GM19324 (cell line): ENCODE results near the gene CLDN3.
A peak's percentile ranks its signal among the peaks of the same experiment; 100 is the strongest.

Source experiments
- ATAC-seq: cut with Tn5 transposase; IDR thresholded peaks from one replicate; pipeline ENCODE4 v1.9.1; 2021; ENCODE audit warnings: mild to moderate bottlenecking, moderate library complexity; ENCODE audit not compliant: unreplicated experiment, low FRiP score

CLDN3 gene

GRCh38 chr7:73773700-73774517 is 3.8 kb upstream of the CLDN3 start:
- no peak for ATAC-seq

DNA sequence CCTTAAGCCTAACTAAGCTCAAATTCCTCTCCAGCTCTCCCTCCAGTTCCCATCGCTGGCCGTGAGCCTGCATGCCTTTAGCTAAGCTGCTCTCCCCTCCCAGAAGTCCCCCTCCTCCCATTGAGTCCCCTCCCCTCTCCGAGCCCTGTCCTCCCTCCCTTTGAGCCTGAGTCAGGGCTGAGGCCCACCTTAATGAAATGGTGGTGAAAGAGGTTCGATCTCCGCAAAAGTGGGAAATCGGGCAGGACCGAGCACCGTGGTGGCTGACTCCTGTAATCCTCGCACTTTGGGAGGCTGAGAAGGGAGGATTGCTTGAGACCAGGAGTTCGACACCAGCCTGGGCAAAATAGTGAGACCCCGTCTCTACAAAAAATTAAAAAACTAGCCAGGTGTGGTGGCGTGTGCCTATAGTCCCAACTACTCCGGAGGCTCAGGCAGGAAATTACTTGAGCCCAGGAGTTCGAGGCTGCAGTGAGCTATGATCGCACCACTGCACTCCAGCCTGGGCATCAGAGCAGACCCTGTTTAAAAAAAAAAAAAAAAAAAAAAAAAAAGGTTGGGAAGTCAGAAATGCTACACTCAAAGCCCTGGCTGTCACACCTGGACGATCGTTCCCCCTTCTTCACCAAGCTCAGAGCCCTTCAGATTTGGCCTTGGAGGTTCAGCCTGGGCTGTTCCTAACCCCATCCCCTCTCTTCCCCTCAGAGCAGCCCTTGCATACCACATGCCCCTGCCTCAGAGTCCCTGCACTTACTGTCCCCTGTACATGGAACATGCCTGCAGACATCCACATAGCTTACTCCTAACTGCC is 995 bp upstream of the CLDN3 start:
- ATAC-seq, result no peak

DNA sequence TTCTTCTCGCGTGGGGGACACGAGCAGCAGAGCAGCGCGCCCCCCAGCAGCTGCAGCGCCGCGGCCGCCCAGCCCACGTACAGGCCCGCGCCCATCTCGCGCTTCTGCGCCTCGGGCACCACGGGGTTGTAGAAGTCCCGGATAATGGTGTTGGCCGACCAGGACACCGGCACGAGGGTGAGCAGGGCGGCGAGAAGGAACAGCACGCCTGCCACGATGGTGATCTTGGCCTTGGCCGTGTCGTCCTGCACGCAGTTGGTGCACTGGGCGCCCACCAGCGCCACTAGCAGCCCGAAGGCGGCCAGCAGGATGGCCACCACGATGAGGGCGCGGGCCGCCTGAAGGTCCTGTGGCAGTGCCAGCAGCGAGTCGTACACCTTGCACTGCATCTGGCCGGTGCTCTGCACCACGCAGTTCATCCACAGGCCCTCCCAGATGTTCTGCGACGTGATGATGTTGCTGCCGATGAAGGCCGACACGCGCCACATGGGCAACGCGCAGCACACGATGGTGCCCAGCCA is 529 bp downstream of the CLDN3 start:
- no peak for ATAC-seq

- ATAC-seq, result no peak
These were observed 1.2 kb downstream of the CLDN3 start for GRCh38 chr7:73768641-73769480.

GRCh38 chr7:73766556-73767229 is 3.4 kb downstream of the CLDN3 start:
- no peak for ATAC-seq

DNA sequence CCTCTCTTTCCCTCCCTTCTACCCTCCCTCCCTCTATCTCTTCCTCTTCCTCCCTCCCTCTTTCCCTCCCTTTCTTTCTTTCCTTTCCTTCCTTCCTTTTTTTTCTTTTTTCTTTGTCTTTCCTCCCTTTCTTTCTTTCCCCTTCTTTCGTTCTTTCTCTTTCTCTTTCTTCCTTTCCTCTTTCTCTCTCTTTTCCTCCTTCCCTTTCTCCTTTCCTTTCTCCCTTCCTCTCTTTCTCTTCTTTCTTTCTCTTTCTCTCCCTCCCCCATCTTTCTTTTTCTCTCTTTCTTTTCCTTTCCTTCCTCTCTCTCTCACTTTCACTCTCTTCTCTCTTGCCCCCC is 7.4 kb downstream of the CLDN3 start:
- ATAC-seq, result no peak

DNA sequence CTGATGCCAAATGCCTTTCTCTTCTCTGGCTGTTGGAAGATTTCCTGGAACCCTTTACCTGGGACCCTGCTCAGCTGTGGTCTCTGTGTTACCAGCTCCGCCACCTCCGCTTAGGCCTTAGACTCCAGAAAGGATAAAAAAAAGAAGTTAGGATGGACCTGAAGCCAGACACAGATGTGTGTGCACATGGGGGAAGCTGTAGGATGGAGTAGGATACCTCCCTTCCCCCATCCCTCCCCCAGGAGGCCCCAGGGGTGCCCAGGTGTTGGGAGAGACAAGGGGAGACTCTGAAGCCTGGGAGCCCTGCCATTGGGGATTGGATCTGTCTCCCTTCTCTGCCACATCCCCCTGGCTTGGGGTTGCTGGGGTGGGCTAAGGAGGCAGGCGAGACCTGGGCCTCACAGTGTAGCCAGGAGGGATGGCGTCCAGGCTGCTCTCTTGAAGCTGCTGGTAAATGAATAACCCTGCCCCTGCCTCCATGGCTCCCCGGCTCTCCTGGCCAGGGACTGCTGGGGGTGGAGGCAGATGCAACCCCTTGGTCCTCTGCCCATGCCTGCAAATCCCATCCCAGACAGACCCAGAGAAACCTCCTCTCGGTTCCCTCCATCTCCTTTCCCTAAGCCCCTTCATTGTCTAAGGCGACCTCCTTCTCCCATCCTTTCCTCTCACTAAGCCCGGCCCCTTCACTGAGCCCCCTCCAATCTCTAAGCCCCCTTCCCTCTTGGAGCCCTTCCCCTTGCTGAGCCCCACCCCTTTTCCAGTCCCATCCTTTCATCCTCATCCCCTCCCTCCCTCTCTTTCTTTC is 8.0 kb downstream of the CLDN3 start:
- no peak for ATAC-seq

DNA sequence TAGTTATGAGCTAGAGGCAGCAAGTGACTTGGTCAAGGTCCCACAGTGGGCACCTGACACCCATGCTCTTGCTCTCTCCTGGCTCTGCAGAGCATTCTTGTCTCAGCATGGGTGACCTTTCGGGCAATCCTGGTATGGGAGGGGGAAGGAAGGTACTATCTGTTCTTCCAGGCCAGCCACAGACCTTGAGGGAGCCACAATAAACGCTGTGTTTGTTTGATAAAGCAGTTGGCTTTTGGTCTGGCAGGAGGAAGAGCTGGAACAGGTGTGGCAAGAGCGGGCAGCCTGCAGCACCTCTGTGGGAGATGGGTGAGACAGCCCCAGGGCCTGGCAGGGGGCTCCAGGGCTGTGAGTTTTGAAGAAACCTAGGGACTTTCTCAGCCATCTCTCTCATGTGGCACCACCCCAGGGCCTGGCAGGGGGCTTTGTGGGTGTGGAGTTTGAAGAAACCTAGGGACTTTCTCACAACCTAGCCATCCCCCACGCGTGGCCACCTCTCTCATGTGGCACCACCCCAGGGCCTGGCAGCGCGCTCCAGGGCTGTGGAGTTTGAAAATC is 11.4 kb downstream of the CLDN3 start:
- no peak for ATAC-seq

DNA sequence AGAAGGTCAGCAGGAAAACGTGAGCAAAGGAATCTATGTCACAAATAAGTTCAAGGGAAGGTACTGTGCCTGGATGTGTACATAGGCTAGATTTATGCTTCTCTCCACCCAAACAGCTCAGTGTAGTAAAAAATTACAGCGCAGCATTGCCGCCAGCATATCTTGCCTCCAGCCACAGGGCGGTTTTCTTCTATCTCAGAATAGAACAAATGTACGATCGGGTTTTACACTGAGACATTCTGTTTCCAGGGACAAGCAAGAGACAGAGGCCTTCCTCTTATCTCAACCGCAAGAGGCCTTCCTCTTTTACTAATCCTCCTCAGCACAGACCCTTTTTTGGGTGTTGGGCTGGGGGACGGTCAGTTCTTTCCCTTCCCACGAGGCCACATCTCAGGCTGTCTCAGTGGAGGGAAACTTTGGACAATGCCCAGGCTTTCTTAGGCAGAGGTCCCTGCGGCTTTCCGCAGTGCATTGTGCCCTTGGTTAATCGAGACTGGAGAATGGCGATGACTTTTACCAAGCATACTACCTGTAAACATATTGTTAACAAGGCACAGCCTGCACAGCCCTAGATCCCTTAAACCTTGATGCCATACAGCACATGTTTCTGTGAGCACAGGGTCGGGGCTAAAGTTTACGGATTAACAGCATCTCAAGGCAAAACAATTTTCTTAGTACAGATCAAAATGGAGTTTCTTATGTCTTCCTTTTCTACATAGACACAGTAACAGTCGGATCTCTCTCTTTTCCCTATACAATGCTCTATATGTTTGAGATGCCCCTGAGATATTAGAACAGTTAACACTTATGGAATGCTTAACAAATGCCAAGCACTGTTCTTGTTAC is 19.9 kb downstream of the CLDN3 start:
- no peak for ATAC-seq

DNA sequence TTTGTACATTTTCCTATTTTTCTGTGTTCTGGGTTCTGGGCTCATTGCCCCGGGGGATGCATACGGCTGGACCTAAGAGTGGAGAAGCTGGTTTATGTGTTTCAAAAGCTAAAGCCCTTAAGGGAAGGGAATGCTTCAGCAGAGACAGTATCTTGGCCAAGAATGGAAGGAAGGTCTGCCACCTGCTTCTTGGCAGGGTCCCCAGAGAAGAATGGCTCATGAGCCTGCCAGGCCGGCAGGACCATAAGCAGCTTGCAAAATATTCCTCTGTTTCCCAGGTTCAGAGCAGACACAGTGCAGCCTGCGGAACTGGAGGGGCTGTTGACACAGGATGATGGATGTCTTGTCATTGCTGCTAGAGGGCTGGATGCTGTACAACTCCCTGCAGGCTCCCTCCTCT is 23.7 kb downstream of the CLDN3 start:
- ATAC-seq, result no peak

DNA sequence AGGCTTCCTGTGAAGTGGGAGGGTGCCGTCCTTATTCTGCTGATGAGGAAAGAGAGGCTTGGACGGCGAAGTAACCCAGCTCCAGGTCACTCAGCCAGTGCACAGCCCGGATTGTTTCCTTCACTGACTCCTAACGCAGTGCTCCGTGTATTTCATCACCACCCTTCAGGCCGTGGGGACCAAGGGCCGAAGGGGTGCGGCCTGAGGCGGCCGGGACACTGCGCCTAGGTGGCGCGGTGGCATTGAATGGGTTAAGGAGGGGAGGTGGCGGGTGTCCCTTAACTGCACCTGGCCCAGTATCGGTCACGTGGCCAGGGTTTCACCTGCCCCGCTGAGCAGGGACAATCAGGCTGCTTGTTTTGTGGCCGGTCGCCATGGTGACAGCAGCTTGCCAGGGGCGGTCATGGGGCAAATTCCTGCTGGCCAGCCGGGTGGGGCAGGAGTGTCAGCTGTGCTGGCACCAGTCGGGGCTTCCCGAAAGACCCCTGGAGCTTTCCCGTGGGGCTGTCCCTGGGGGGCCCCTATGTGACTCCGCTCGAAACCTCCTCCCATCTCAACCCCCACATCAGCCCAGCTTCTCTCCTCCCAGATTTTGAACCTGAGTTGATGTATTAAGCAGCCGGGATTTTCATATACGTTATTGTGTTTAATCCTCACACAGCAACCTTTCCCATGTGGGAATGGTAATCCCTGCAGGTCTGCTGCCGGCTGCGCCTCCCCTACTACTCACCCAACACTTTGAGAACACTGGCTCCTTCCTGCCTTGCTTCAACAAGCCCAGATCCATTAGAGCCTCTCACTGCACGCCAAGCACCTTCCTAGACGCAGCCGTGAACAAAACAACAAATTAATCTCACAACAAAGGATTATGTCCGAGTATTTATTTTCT is 27.1 kb downstream of the CLDN3 start:
- no peak for ATAC-seq

DNA sequence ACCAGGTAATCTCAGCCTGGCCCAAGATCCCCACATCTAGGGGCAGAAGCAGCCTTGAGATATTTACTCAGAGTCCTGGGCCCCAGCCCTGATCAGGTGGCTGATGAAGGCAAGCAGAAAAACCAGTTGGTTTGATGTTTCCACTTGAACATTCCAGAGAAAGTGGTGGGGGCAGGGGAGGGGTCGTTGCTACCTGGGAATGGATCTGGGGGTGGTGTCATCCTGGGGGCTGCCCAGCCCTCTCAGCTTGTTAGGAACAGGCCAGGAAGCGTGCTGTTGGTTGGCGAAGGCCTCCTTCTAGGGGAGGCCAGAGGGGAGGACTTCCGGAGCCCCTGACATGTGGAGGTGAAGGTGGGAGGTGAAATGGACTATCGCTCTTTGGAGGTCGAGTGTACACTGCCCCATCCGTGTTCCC is 27.7 kb downstream of the CLDN3 start:
- no peak for ATAC-seq

DNA sequence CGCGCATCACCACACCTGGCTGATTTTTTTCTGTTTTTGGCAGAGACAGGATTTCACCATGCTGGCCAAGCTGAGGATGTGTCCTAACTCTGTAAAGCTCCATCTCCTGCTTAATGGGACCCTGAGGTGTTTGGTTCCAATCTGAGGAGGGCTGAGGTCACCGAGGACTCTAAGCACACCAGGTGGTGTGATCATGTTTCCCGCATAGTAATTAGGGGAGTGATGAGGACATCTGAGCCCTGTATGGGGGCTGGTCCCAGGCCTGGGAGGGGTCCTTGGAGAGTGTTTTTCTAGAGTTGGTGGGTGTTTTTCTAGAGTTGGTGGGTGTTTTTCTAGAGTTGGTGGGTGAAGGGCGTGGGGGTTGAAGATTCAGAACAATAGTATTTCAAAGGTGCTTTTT is 28.5 kb downstream of the CLDN3 start:
- ATAC-seq, result no peak

GRCh38 chr7:73740771-73741170 is 29.3 kb downstream of the CLDN3 start:
- no peak for ATAC-seq

DNA sequence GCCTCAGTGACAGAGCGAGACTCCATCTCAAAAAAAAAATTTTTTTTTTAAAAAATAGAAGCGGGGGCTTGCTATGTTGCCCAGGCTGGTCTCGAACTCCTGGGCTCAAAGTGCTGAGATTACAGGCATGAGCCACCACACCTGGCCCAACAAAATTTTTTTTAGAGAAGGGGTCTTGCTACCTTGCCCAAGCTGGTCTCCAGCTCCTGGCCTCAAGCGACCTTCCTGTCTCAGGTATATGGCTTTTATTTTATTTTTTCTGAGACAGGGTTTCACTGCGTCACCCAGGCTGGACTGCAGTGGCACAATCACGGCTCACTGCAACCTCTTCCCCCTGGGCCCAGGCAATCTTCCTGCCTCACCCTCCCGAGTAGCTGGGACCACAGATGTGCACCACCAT is 29.9 kb downstream of the CLDN3 start:
- no peak for ATAC-seq

DNA sequence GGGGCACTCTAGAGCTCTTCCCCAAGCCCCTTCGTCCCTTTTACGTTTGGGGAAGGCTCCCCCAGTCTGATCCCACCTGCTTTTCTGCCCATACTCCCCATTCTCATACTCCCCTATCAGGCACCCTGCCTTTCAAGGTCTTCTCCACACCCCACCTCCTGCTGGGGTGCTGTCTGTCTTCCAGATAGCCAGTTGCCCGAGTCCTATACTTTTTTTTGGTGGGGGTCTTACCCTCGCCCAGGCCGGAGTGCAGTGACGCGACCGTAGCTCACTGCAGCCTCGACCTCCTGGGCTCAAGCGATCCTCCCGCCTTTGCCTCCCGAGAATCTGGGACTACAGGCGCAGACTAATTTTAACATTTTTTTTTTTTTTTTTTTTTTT is 30.7 kb downstream of the CLDN3 start:
- no peak for ATAC-seq

DNA sequence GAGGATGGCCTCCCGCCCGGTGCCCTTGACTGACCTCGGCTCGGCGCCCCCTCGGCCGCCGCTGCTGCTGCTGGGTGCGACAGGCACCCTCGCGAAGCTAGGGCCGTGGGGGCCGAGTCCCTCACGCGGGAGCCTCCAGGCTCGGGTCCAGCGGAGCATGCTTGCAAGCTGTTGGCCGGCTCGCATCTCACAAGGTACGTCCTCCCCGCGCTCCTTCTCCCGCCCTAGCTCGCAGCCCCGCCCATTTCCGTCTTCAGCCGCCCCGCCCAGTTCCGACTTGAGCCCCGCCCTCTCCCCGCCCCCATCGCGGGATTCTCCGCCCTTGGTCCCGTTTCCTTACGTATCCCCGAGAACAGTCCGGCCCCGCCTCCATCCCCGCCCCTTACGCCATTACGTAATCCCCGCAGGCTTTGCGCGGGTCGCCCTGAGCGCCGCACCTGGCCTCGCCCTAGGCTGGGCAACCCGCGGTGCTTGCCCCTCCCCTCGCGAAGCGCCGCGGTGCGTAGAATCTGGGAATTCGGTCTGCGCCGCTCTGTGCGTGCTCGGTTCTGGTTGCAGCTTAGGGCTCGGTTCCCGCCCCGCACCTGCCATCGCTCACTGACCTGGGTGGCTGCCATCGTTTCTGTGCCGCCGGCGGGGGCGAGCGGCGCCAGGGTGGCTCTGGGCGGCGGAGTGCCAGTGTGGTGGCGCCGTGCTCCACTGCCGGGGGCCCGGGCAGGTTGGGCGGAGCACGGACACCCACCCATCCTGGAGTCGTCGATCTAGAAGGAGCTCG is 31.3 kb downstream of the CLDN3 start, which contains the start of gene ABHD11:
ABHD11 (minus strand) TSS at position 191 of the 775 bp plus-strand sequence; CDS start at position 159, 32 bp downstream.
- peak; percentile 93 for ATAC-seq
